Heart right ventricle (tissue), 16 donors: ENCODE data around the gene MGP. TPM values are rescaled to one million over a fixed set of nuclear protein-coding genes. Genes with fewer than 3 reads are reported as not detected.

ENCODE experiments used
- ATAC-seq, 8 donors: fragments of 200-7000 bp; cut with Tn5 transposase; one replicate each; pipeline ENCODE4 v1.9.1; 2020; ENCODE audit warnings: mild to moderate bottlenecking in 8 of 8, moderate library complexity in 8 of 8, moderate number of reproducible peaks in 1 of 8
- DNase-seq, 2 donors: peaks; one replicate each; pipeline ENCODE4 v3.0.0-alpha.2; 2020
- H3K27ac ChIP-seq, 10 donors: fragments of 200-600 bp; sonication (generic) in 2 of 10; one replicate each; pipeline versions ENCODE4 v1.5.0 to v1.8.0; 2020 to 2022; ENCODE audit warnings: mild to moderate bottlenecking in 3 of 10
- H3K27me3 ChIP-seq, 7 donors: fragments of 200-600 bp; one replicate each; pipeline ENCODE4 v1.8.0; 2021 to 2022; ENCODE audit warnings: mild to moderate bottlenecking in 2 of 7
- H3K36me3 ChIP-seq, 9 donors: fragments of 200-600 bp; sonication (generic) in 1 of 9; one replicate each; pipeline versions ENCODE4 v1.5.0 to v1.8.0; 2020 to 2022; ENCODE audit warnings: mild to moderate bottlenecking in 2 of 9
- H3K4me1 ChIP-seq, 9 donors: fragments of 200-600 bp; sonication (generic) in 1 of 9; one replicate each; pipeline versions ENCODE4 v1.5.0 to v1.8.0; 2020 to 2022; ENCODE audit warnings: mild to moderate bottlenecking in 4 of 9
- H3K4me3 ChIP-seq, 10 donors: fragments of 200-600 bp; sonication (generic) in 2 of 10; one replicate each; pipeline versions ENCODE4 v1.5.0 to v1.8.0; 2020 to 2022; ENCODE audit warnings: mild to moderate bottlenecking in 7 of 10, moderate library complexity in 2 of 10
- H3K9me3 ChIP-seq, 11 donors: fragments of 200-600 bp in 10 of 11; sonication (generic) in 2 of 11; one replicate each; pipeline versions ENCODE4 v1.5.0 to v1.8.0; 2013 to 2022; ENCODE audit warnings: mild to moderate bottlenecking in 2 of 11, control low read depth in 1 of 11, moderate library complexity in 1 of 11
- WGBS, 2 donors: extraction: QIAGEN DNeasy Blood & Tissue Kit; methylation state at CpG; one replicate each; pipeline ENCODE4 v1.1.7; 2013; ENCODE audit warnings: inconsistent platforms in 1 of 2; 5-methylcytosine and 5-hydroxymethylcytosine counted together
- intact Hi-C, 10 donors: fragments of 100-400 bp; cut with DNase I; formaldehyde crosslinking; loops; one replicate each; pipeline versions ENCODE4 v1.11.1 to v1.14.2; 2022
- long read RNA-seq, 3 donors: library from polyadenylated mRNA; unstranded; transcript quantifications; one replicate each; pipeline ENCODE4 v2.0.0, GENCODE V29; 2020 to 2021
- polyA plus RNA-seq, 2 donors: library from polyadenylated mRNA; stranded (reverse); fragments of 200-250 nt; gene quantifications; one replicate each; pipeline ENCODE4 v1.2.3, GENCODE V29; 2013
- total RNA-seq, 10 donors: library from RNA; stranded (reverse); fragmentation: NEBNext Ultra II Directional in 3 of 10; extraction: Animal tissue kit (Norgen Biotek cat#: 25700) in 3 of 10; gene quantifications; one replicate each; pipeline versions ENCODE4 v1.2.1 to v1.2.4, GENCODE V29; 2021 to 2023
- TF ChIP-seq, protein P1 (sequence below), 9 donors: fragments of 200-600 bp; sonication (generic) in 2 of 9; IDR thresholded peaks; one replicate each; pipeline versions ENCODE4 v1.5.0 to v1.8.0; 2021 to 2022; ENCODE audit warnings: antibody characterized with exemption in 9 of 9, mild to moderate bottlenecking in 5 of 9, moderate library complexity in 1 of 9
- donor health status: Arrhythmogenic right ventricular cardiomyopathy.
- donor health status: ischemic (EF 13 %, LVEDD 7.1; RV severe dilation, severe dysfunction).
- donor health status: healthy with polysubstance abuse.
- donor health status: DM: no; HTN: yes; CAD: no.
- donor health status: DM: no; HTN: no; CAD: no.
- donor health status: ischemic (EF 25% LVEDD 6.9; RV normal size, moderate dysfunction).
- donor health status: ischemic (EF 25% LVEDD 5.7; RV mildly dilated, moderate dysfunction).
- donor health status: healthy.
- donor health status: DM: yes; HTN: yes; CAD: no.
- donor health status: Ischemic cardiomyopathy.
- donor health status: ischemic (EF 35%, LVEDD 5.7; RV mildly dilated, moderate dysfunction).
- donor health status: nonischemic (EF 11% LVEDD 7.7; RV severe dilation, severe dysfunction).
- donor health status: DM: yes; HTN: yes; CAD: no.
- donor health status: PGD.
- donor health status: ischemic (EF 29% LVEDD 5.4; RV normal size, mild dysfunction).
- donor health status: nonischemic (EF 23%, LVEDD 6.1; RV moderate dilation, normal function).

MGP gene
- total RNA-seq (100 to 1,000 TPM; 151 to 456 (median 254) TPM), polyA plus RNA-seq (100 to 1,000 TPM; 252 to 528 TPM)
- long read RNA-seq, donor 1, transcript MGP-203 (4 exons, 1,405 nt): major isoform, 31 of 37 reads
- long read RNA-seq, donor 1, partial matches to known transcripts: 3 of 37 reads
- long read RNA-seq, donor 1, other reads (novel, unspliced or antisense): 3 of 37 reads
- long read RNA-seq, donor 2, transcript MGP-203 (4 exons, 1,405 nt): major isoform, 49 of 50 reads
- long read RNA-seq, donor 2, partial matches to known transcripts: 0 of 50 reads
- long read RNA-seq, donor 2, other reads (novel, unspliced or antisense): 0 of 50 reads
- long read RNA-seq, donor 3, transcript MGP-203 (4 exons, 1,405 nt): major isoform, 10 of 12 reads
- long read RNA-seq, donor 3, partial matches to known transcripts: 0 of 12 reads
- long read RNA-seq, donor 3, other reads (novel, unspliced or antisense): 2 of 12 reads

- Histone ChIP-seq H3K36me3 (peaks cover 0 to 28% (median 0%) of the 10 kb centered on the region in 9 donors), H3K9me3 (no peaks in the 10 kb centered on the region), H3K27ac (peak within 1 kb of the TSS; percentile 41 to 89 (median 76)), H3K27me3 (no peaks in the 10 kb centered on the region), H3K4me3 (peak within 1 kb of the TSS; percentile 2 to 61 (median 46)), H3K4me1 (peaks cover 0 to 44% (median 26%) of the 10 kb centered on the region in 9 donors)
- 20 to 21% methylated on average over 6 of the region's 6 CpGs for WGBS, 2 donors
- intact Hi-C loops: loop anchor here in 4 of 10 donors (2.0 to 5.0 kb wide), 6 partner anchors 38 to 75 kb away; partner anchors contain the start of genes ARHGDIB (in 2 of the 4) and ART4 (in 1 of the 4)
- TF ChIP-seq, protein P1, sequence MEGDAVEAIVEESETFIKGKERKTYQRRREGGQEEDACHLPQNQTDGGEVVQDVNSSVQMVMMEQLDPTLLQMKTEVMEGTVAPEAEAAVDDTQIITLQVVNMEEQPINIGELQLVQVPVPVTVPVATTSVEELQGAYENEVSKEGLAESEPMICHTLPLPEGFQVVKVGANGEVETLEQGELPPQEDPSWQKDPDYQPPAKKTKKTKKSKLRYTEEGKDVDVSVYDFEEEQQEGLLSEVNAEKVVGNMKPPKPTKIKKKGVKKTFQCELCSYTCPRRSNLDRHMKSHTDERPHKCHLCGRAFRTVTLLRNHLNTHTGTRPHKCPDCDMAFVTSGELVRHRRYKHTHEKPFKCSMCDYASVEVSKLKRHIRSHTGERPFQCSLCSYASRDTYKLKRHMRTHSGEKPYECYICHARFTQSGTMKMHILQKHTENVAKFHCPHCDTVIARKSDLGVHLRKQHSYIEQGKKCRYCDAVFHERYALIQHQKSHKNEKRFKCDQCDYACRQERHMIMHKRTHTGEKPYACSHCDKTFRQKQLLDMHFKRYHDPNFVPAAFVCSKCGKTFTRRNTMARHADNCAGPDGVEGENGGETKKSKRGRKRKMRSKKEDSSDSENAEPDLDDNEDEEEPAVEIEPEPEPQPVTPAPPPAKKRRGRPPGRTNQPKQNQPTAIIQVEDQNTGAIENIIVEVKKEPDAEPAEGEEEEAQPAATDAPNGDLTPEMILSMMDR (IDR thresholded peaks at IDR 0.05): no peak
- DNase-seq (peak in 1 of 2 donors; percentile 71), ATAC-seq (peak; percentile 73 to 93 (median 86))
Measured at GRCh38 chr12:14885718-14886221, at the start of gene MGP. TSS of gene MGP (minus strand) at chr12:14885854. CDS start at chr12:14885791, 63 bp downstream.

DNA sequence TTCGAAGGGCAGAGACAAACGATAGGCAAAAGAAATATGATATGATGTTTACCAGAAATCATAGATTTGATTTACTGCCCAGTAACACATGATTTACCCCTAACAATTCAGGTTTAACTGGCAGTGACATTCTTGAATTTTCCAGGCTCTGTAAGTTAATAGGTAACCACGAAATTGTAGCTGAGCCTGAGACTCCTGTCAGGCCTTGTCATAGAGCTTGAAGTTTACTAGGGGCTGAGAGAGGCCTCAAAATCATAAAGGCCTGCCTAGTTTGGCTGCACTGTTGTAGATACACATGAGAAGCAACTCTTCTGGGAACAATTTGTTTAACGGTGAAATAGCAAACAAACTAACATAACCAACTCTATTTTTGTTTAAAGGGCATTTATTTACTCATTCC lies 49.4 kb upstream of the MGP start:
- TF ChIP-seq, protein P1 (IDR thresholded peaks at IDR 0.05): no peak
- H3K9me3 ChIP-seq: no peaks in the 10 kb centered on the region
- peaks cover 0 to 12% (median 0%) of the 10 kb centered on the region in 9 donors for H3K4me1 ChIP-seq
- H3K4me3 ChIP-seq: no peak overlapping the region
- peaks cover 0 to 47% (median 0%) of the 10 kb centered on the region in 9 donors for H3K36me3 ChIP-seq
- no peak for ATAC-seq
- WGBS, 2 donors: 84 to 87% methylated on average over 4 of the region's 4 CpGs
- intact Hi-C loops: loop anchor here in 1 of 10 donors (10.0 kb wide), 1 partner anchor 50 kb away; no protein-coding TSS in a partner anchor
- no peak for DNase-seq
- H3K27ac ChIP-seq: no peak overlapping the region
- H3K27me3 ChIP-seq: no peaks in the 10 kb centered on the region

GRCh38 chr12:14934511-14934910 lies 48.9 kb upstream of the MGP start:
- no peak overlapping the region for H3K27ac ChIP-seq
- intact Hi-C loops: loop anchor here in 1 of 10 donors (10.0 kb wide), 1 partner anchor 50 kb away; no protein-coding TSS in a partner anchor
- H3K4me3 ChIP-seq: no peak overlapping the region
- 98 to 99% methylated on average over 2 of the region's 2 CpGs for WGBS, 2 donors
- DNase-seq (no peak), ATAC-seq (no peak)
- TF ChIP-seq, protein P1 (IDR thresholded peaks at IDR 0.05): no peak
- H3K9me3 ChIP-seq: no peaks in the 10 kb centered on the region
- no peaks in the 10 kb centered on the region for H3K27me3 ChIP-seq
- peaks cover 0 to 50% (median 0%) of the 10 kb centered on the region in 9 donors for H3K36me3 ChIP-seq
- peaks cover 0 to 10% (median 0%) of the 10 kb centered on the region in 9 donors for H3K4me1 ChIP-seq

DNA sequence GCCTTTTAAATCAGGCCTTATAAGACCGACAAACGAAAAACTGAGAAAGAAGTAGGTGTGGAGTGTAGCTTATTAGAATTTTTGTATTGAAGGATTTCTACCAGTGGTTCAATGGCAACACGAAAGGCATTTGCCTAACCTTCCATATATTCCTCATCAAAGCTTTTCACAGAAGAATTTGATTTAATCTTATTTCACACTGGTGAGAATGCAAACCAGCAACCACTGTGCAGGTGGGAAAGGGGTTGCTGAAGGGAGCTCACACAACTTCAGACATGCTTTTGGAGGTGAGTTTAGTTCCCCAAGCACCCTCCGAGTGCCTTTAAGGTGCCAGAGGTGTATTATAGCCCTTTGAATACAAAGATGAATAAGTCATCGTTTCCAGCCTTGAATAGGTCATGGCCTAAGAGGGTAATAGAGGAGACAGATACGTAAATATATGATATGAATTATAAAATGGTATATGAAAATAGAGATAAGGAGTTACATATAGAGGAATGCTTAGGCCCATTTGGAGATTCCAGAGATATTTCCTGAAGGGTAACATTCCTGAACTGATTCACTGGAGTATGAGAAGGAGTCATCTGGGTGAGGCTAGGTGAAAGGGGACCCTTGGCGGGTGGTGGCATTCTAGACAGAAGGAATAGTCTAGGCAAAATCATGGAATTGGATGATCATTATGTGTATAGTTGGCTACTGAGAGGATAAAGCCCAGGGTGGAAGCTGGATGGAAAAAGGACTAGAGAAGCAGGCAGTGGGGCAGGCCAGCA lies 46.3 kb upstream of the MGP start:
- no peaks in the 10 kb centered on the region for H3K27me3 ChIP-seq
- 95 to 97% methylated on average over 7 of the region's 7 CpGs for WGBS, 2 donors
- intact Hi-C loops: loop anchor here in 1 of 10 donors (10.0 kb wide), 1 partner anchor 53 kb away; no protein-coding TSS in a partner anchor
- no peak for ATAC-seq
- no peak overlapping the region for H3K4me3 ChIP-seq
- H3K9me3 ChIP-seq: no peaks in the 10 kb centered on the region
- no peak for DNase-seq
- H3K27ac ChIP-seq: no peak overlapping the region
- TF ChIP-seq, protein P1 (IDR thresholded peaks at IDR 0.05): no peak
- H3K36me3 ChIP-seq: peaks cover 0 to 50% (median 0%) of the 10 kb centered on the region in 9 donors
- H3K4me1 ChIP-seq: peaks cover 0 to 16% (median 8%) of the 10 kb centered on the region in 9 donors
